ENCODE data around the gene GZF1. TPM values are rescaled to one million over a fixed set of nuclear protein-coding genes. Genes with fewer than 3 reads are reported as not detected.

GZF1 gene
- total RNA-seq, 4 donors from 2014 or later, result 10.4 to 22.8 (median 21.0) TPM

- 65% methylated on average over 3 of the region's 3 CpGs for WGBS
- intact Hi-C loops (cut with DNase I), result no loop called here
- H3K36me3 ChIP-seq, result no peaks in the 10 kb centered on the region
Measured at GRCh38 chr20:23334111-23334510, 27.9 kb upstream of the GZF1 start.

GRCh38 chr20:23335521-23335920 lies 26.5 kb upstream of the GZF1 start:
- Histone ChIP-seq H3K27ac (replicated peaks in 1 of 4) (no peak overlapping the region), H3K36me3 (no peaks in the 10 kb centered on the region), H3K4me1 (peaks cover 0 to 5% (median 4%) of the 10 kb centered on the region in 4 donors), H3K27me3 (no peaks in the 10 kb centered on the region), H3K9me3 (no peaks in the 10 kb centered on the region), H3K4me3 (no peak overlapping the region)
- intact Hi-C loops (cut with DNase I), result loop anchor here (5.0 kb wide), 1 partner anchor 643 kb away; no protein-coding TSS in a partner anchor
- WGBS, result 100% methylated on average over 5 of the region's 5 CpGs
- TF ChIP-seq CTCF (IDR thresholded peaks at IDR 0.05) (no peak), EP300 (IDR thresholded peaks at IDR 0.05) (no peak), POLR2AphosphoS5 (IDR thresholded peaks at IDR 0.05) (no peak)
- no peak for DNase-seq (ENCODE audit: extremely low spot score)

More at GRCh38 chr20:23334111-23334510, 27.9 kb upstream of the GZF1 start:
- Histone ChIP-seq H3K9me3 (no peaks in the 10 kb centered on the region), H3K4me3 (no peak overlapping the region), H3K4me1 (peaks cover 0 to 4% (median 0%) of the 10 kb centered on the region in 4 donors), H3K27me3 (no peaks in the 10 kb centered on the region), H3K27ac (replicated peaks in 1 of 4) (no peak overlapping the region)
- TF ChIP-seq CTCF (IDR thresholded peaks at IDR 0.05), result no peak
- no peak for TF ChIP-seq EP300 (IDR thresholded peaks at IDR 0.05)
- TF ChIP-seq POLR2A (IDR thresholded peaks at IDR 0.05; ENCODE audit: low read depth), result no peak
- no peak for TF ChIP-seq POLR2AphosphoS5 (IDR thresholded peaks at IDR 0.05)
- DNase-seq (ENCODE audit: extremely low spot score), result no peak

- intact Hi-C loops (cut with DNase I), result loop anchor here (5.0 kb wide), 1 partner anchor 644 kb away; no protein-coding TSS in a partner anchor
- TF ChIP-seq POLR2AphosphoS5 (IDR thresholded peaks at IDR 0.05), result no peak
- no peak for TF ChIP-seq POLR2A (IDR thresholded peaks at IDR 0.05; ENCODE audit: low read depth)
- TF ChIP-seq EP300 (IDR thresholded peaks at IDR 0.05), result no peak
- TF ChIP-seq CTCF (IDR thresholded peaks at IDR 0.05), result no peak
- no peak overlapping the region for H3K27ac ChIP-seq (replicated peaks in 1 of 4)
- no peaks in the 10 kb centered on the region for H3K27me3 ChIP-seq
- WGBS, result 94% methylated on average over 5 of the region's 5 CpGs
- no peak for DNase-seq (ENCODE audit: extremely low spot score)
- H3K4me1 ChIP-seq, result peaks cover 0 to 8% (median 6%) of the 10 kb centered on the region in 4 donors
- no peak overlapping the region for H3K4me3 ChIP-seq
- no peaks in the 10 kb centered on the region for H3K9me3 ChIP-seq
- H3K36me3 ChIP-seq, result no peaks in the 10 kb centered on the region
Measured at GRCh38 chr20:23336476-23336875, 25.5 kb upstream of the GZF1 start.

GRCh38 chr20:23337312-23337711 lies 24.7 kb upstream of the GZF1 start:
- intact Hi-C loops (cut with DNase I), result loop anchor here (5.0 kb wide), 1 partner anchor 645 kb away; no protein-coding TSS in a partner anchor
- Histone ChIP-seq H3K27ac (replicated peaks in 1 of 4) (no peak overlapping the region), H3K27me3 (no peaks in the 10 kb centered on the region), H3K36me3 (no peaks in the 10 kb centered on the region), H3K4me3 (no peak overlapping the region), H3K4me1 (peaks cover 0 to 8% (median 6%) of the 10 kb centered on the region in 4 donors), H3K9me3 (no peaks in the 10 kb centered on the region)
- DNase-seq (ENCODE audit: extremely low spot score), result no peak
- TF ChIP-seq CTCF (IDR thresholded peaks at IDR 0.05) (no peak), POLR2A (IDR thresholded peaks at IDR 0.05; ENCODE audit: low read depth) (no peak), EP300 (IDR thresholded peaks at IDR 0.05) (no peak), POLR2AphosphoS5 (IDR thresholded peaks at IDR 0.05) (no peak)

- Histone ChIP-seq H3K9me3 (no peaks in the 10 kb centered on the region), H3K4me3 (no peak overlapping the region), H3K27ac (replicated peaks in 1 of 4) (no peak overlapping the region), H3K4me1 (peaks cover 0 to 8% (median 6%) of the 10 kb centered on the region in 4 donors), H3K27me3 (no peaks in the 10 kb centered on the region), H3K36me3 (no peaks in the 10 kb centered on the region)
- no peak for DNase-seq (ENCODE audit: extremely low spot score)
- WGBS, result 95% methylated on average over 8 of the region's 13 CpGs
- intact Hi-C loops (cut with DNase I), result loop anchor here (5.0 to 10.0 kb wide), 2 partner anchors 285 to 648 kb away; no protein-coding TSS in a partner anchor
- TF ChIP-seq POLR2AphosphoS5 (IDR thresholded peaks at IDR 0.05), result no peak
- TF ChIP-seq CTCF (IDR thresholded peaks at IDR 0.05), result no peak
- no peak for TF ChIP-seq EP300 (IDR thresholded peaks at IDR 0.05)
- TF ChIP-seq POLR2A (IDR thresholded peaks at IDR 0.05; ENCODE audit: low read depth), result no peak
Measured at GRCh38 chr20:23339986-23340385, 22.0 kb upstream of the GZF1 start.

All from esophagus muscularis mucosa (tissue), 4 donors.